Anterior cingulate cortex (tissue), 58 donors: ENCODE data around the gene SEMA4B.

Experiments
- DNase-seq, 58 donors: peaks; one replicate each; lab custom pipeline; 2025; lab: John Stamatoyannopoulos, UW

The SEMA4B gene

DNA sequence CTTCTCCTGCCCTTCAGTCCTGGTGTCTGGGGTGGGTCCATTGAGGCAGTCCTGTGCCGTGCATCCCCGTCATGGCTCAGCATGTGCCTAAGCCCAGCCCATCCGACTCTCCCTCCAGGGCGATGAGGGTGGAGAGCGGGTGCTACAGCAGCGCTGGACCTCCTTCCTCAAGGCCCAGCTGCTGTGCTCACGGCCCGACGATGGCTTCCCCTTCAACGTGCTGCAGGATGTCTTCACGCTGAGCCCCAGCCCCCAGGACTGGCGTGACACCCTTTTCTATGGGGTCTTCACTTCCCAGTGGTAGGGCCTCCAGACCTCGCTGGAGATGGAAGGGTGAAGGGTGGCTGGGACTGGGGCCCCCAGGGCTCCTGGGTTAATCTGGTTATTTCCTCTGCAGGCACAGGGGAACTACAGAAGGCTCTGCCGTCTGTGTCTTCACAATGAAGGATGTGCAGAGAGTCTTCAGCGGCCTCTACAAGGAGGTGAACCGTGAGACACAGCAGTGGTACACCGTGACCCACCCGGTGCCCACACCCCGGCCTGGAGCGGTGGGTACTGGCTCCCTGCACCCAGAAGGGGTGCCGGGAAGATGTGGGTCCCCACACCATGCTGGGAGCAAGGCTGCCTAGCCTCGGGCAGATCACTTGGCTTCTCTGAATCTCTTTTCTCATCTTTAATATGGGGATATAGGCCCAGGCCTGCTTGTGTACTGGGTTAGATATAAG is 22.5 kb downstream of the SEMA4B start:
- no peak for DNase-seq

DNA sequence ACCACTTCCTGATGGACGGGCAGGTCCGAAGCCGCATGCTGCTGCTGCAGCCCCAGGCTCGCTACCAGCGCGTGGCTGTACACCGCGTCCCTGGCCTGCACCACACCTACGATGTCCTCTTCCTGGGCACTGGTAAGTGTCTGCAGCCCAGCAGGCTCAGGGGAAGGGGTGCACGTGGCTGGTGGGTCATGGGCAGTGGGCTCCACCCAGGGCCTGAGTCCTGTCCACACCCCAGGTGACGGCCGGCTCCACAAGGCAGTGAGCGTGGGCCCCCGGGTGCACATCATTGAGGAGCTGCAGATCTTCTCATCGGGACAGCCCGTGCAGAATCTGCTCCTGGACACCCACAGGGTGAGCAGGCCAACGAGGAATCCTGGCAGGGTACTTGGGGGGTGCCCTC is 23.9 kb downstream of the SEMA4B start:
- no peak for DNase-seq

DNA sequence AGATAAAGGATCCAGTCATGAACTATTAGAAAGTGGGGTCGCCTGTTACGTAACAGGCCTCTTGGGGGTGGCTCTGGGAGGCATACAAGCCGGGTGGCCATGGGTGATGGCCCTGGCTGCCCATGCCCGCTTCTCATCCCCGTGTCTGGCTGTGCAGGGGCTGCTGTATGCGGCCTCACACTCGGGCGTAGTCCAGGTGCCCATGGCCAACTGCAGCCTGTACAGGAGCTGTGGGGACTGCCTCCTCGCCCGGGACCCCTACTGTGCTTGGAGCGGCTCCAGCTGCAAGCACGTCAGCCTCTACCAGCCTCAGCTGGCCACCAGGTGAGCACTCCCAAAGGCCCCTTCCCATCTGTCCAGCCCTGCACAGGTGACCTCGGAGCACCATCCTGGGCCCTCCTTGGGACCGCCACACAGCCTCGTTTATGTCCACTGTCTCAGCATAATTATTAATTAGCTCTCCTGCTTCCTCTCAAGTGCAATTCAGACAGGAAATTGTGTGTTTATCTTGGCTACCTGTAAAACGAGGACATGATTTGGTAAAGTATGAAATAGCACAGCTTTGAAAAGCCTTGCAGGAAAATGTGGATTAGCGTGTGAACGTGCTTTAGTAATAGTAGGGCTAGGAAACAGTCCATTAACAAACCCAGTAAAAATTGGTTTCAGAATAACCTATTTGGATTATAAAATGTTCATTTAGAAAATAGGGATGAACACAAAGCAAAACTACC is 24.5 kb downstream of the SEMA4B start:
- no peak for DNase-seq

DNA sequence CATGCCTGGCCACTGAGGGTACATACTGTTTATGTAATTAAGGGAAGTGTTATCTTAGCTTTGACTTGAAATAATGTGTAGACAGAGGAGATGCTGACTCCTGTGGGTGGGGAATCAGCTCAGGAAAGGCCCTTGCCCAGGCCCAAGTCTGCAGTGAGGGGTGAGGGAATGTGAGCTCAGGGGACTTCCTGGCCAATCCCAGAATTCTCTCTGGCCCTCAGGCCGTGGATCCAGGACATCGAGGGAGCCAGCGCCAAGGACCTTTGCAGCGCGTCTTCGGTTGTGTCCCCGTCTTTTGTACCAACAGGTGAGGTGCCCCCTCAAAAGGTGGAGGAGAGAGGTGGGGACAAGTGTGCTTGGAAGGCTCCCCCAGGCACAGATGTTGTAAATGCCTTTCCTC is 26.2 kb downstream of the SEMA4B start:
- no peak for DNase-seq

DNA sequence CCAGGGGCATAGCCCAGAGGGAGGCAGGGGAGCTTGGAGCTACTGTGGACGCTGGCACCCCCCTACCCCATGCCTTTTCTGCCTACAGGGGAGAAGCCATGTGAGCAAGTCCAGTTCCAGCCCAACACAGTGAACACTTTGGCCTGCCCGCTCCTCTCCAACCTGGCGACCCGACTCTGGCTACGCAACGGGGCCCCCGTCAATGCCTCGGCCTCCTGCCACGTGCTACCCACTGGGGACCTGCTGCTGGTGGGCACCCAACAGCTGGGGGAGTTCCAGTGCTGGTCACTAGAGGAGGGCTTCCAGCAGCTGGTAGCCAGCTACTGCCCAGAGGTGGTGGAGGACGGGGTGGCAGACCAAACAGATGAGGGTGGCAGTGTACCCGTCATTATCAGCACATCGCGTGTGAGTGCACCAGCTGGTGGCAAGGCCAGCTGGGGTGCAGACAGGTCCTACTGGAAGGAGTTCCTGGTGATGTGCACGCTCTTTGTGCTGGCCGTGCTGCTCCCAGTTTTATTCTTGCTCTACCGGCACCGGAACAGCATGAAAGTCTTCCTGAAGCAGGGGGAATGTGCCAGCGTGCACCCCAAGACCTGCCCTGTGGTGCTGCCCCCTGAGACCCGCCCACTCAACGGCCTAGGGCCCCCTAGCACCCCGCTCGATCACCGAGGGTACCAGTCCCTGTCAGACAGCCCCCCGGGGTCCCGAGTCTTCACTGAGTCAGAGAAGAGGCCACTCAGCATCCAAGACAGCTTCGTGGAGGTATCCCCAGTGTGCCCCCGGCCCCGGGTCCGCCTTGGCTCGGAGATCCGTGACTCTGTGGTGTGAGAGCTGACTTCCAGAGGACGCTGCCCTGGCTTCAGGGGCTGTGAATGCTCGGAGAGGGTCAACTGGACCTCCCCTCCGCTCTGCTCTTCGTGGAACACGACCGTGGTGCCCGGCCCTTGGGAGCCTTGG is 27.0 kb downstream of the SEMA4B start:
- DNase-seq, result no peak

DNA sequence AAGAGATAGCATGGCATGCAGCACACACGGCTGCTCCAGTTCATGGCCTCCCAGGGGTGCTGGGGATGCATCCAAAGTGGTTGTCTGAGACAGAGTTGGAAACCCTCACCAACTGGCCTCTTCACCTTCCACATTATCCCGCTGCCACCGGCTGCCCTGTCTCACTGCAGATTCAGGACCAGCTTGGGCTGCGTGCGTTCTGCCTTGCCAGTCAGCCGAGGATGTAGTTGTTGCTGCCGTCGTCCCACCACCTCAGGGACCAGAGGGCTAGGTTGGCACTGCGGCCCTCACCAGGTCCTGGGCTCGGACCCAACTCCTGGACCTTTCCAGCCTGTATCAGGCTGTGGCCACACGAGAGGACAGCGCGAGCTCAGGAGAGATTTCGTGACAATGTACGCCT is 27.8 kb downstream of the SEMA4B start:
- DNase-seq, result no peak

DNA sequence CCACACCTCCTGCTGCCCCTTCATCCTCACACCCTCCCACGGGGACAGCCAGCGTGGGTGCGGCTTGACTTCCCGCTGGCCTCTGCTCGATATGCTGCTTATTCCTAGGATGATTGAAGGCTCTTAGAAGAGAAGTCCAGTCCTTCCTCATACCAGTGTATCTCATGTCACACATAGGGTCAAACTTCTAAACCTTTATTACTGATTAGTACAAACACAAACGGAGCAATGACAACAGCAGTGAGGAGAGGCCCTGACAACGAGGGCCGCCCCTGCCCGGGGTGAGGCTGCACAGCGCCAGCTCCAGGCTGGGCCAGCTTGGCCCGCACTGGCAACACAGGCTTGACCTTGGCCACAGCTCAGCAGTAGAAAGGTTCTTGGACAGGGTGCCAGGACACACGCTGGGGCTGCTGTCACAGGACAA is 29.0 kb downstream of the SEMA4B start:
- peak in 40 of 58 donors; percentile 14 to 82 (median 42) for DNase-seq

DNA sequence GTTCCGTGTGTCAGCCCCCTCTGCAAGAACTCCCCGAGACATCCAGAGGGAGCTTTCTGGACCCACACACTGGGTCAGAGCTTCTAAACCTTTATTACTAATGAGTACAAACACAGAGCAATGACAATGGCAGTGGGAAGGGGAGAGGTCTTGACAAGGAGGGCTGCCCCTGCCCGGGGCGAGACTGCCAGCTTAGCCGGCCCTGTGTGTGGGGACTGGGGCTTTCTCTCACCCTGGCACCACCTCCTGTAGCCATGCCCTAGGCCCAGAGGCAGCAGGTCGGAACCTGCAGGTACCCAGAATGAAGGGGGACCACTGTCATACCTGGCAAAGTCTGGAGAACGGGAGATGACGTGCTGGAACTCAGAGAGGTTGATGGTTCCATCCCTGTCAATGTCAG is 29.5 kb downstream of the SEMA4B start:
- DNase-seq, result no peak

DNA sequence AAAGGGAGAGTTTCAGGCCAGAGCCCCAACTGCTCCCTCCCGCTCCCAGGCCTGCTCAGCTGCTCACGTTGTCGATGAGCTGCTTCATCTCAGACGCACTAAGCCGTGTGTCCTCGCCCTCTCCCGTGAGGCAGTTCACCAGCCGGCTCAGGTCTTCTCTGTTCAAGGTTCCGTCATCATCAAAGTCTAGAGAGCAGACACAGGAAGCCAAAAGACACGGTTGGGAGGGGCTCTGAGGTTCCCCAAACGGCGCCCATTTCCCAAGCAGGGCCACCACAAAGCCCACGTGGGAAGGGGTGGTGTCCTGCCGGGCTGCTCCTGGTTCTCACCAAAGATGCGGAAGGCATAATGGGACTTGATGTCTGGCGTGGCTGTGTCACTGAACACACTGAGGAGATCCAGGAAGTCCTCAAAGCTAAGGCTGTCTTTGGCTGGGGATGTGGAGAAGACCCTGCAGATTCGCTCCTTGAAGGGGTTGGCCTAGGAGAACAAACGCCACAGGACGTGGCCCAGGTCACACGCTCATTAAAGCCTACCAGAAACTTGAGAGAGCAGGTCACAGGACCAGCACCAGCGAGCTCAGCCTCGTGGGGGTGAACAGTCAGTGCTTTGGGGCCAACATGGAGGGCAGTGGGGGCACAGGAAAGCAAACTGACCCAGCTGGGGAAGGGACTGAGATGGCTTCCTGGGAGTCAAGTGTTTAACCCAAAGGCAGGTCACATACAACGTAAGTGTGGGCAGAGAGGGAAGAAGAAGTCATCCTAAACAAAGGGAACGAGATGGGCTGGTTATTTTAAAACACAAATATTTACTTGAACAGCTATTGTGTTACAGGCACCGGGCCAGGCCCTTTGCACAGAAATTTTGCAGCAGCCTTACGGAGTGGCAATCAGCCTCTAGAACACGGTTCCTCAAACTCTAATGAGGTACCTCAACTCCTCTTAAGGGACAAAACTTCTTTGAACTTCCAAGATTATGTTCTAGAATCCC is 30.2 kb downstream of the SEMA4B start:
- DNase-seq, result peak in 1 of 58 donors; percentile 41

DNA sequence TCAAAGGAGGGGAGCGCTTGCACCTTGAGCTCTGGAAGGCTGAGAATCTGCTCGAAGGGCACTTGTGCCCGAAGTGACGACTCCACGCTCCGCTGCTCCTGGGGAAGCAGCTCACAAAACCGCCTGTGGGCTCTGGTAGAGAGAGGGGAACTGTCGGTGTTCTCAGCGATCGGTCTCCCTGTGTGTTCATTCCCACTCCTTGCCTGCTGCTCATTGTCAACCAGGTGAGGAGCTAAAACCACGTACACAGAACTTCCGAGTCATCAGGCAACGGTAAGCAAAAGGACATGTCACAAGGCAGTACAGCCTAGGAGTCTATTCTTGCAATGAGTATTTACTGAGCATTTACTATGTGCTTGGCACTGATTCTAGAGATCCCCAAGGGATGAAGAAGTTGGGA is 31.1 kb downstream of the SEMA4B start:
- no peak for DNase-seq

DNA sequence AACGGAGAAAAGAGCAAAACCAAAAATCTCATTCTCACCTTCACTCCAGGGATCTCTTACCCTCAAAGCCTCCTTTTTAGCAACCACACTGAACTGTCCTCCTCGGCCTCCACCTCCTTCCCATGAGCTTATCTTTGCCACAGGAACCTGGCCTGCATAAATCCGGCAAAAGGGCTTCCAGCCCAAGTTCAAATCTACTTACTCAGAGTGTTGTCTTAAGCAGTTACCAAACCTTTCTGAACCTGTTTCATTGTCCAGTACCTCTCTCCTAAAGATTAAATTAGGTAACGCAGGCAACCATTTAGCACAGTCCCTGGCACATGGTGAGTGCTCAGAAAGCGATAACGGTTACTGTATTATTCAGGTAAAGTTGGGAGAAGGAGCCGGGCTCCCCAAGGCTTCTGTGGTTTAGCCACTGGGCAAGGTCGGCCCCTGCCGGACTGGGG is 31.8 kb downstream of the SEMA4B start:
- DNase-seq, result no peak

DNA sequence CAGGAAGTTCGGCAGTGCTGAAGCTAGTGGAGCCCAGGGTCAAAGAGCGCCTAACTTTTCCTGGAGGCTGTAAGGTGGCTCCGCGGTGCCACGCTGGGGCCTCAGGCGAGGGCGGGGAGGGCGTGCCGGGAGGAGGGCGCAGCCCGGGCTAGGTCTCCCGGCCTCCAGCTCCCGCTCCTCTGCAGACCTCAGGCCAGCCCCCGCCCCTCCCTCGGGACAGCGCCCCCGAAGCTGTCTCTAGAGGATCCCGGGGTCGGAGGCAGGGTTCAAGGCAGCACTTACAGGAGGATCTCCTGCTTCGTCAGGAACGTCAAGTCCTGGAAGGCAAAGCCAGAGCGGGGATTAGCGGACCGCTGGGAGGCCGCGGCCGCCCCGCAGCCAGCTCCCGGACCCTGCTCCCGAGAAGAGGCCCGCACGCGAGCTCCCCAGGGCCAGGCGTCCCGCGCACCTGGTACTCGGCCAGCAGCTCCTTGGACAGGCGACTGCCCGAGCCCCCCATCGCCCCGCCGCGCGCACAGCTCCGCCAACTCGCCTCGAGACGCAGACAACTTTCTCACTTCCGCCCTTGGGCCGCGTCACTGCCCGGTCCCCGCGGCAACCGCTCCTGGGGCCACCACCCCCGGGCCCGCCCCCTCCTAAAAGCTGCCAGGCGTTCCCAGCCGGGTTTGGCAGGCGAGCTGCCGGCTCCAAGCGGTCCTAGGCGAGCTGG is 32.4 kb downstream of the SEMA4B start, which contains the start of gene CIB1:
Gene CIB1 (minus strand): TSS at position 555 of the 709 bp plus-strand sequence. CDS start 56 bp downstream, at position 499.
- peak in 57 of 58 donors; percentile 63 to 99 (median 95) for DNase-seq

DNA sequence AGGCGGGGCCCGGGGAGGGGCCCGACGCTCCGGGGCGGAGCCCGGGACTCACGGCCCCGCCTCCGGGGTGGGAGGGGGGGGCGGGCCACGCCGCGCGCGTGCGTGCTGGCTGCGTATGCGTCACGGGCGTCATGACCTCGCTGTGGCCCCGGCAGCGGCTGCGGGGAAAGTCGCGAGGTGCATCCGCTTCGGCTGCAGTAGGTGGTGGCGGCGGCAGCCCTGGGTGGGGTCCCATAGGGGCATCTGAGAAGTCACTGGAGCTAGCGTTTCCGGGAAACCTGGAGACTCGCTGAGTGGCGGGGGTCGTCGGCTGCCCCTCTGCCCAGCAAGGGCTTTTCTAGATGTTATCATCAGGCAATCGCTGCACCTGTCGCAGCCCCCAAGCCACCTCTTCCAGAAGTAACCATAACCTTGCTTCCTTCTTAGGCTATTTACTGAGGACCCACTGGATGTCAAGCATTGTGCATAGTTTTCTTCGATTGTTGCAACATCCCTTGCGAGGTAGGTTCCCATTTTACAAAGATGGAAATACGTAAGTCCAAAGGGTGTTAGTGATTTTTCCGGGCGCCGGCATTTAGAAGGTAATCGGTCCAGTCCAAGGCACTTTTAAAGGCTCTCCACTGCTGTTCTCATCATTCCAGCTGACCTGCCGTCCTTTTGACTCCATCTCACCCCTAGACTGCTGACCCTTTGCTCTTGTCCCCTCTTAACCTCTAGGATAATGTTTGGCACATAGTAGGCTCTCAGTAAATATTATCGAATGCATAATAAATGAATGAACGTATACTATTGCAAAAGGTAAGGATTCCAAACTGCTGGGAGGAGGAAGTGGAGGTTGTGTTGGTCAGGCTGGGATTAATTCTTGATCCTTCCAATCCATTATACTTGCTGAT is 33.2 kb downstream of the SEMA4B start, which contains the start of gene GDPGP1:
Gene GDPGP1 (plus strand): TSS at position 114 of the 893 bp plus-strand sequence. CDS start 6,700 bp downstream, outside the sequence.
- peak in 3 of 58 donors; percentile 81 to 93 (median 83) for DNase-seq

DNA sequence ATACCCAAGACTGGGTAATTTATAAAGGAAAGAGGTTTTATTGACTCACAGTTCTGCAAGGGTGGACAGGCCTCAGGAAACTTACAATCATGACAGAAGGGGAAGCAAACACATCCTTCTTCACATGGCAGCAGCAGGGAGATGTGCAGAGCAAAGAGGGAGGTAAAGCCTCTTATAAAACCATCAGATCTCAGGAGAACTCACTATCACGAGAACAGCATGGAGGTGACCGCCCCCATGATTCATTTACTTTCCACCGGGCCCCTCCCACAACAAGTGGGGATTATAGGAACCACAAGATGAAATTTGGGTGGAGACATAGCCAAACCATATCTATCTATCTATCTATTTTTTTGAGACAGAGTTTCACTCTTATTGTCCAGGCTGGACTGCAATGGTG is 38.2 kb downstream of the SEMA4B start:
- DNase-seq, result no peak

DNA sequence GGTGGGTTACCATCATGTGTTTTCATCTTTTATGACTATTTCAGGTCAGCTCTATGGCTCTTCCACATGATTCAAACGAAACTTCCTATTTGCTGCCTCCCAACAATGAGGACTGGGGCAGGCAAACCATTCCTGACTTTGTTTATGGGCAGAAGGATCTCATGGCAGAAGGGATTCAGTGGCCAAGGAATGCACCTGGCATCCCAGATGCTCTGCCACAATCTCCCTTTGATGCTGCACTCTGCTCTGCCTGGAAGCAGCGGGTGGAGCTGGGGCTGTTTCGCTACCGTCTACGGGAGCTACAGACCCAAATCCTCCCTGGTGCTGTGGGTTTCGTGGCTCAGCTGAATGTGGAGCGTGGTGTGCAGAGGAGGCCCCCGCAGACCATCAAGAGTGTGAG is 39.7 kb downstream of the SEMA4B start:
- DNase-seq, result no peak

DNA sequence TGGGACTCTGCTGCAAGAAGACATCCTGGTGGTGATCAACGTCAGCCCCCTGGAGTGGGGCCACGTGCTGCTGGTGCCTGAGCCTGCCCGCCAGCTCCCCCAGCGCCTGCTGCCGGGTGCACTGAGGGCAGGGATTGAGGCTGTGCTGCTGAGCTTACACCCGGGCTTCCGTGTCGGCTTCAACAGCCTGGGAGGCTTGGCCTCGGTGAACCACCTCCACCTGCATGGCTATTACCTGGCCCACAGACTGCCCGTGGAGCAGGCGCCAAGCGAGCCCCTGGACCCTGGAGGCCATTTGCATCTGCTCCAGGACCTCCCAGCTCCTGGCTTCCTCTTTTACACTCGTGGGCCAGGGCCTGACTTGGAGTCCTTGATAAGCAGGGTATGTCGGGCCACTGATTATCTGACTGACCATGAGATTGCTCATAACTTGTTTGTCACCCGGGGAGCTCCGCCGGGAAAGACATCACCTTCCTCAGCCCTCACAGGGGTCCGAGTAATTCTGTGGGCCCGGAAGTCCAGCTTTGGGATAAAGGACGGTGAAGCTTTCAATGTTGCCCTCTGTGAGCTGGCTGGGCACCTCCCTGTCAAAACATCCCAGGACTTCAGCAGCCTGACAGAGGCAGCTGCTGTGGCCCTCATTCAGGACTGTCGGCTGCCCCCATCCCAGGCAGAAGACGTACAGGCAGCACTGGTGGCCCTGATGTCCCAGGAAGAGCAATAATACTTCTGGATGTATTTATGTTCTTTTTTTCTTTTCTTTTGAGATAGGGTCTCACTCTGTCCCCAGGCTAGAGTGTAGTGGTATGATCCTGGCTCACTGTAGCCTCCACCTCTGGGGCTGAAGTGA is 40.4 kb downstream of the SEMA4B start:
- no peak for DNase-seq
